OCI-LY3 (cell line): Measurements from ENCODE around the gene PANK4.

Source experiments
- CTCF ChIP-seq: fragments of 200-600, 300-600 bp; sonication (generic); IDR thresholded peaks from 2 replicates; pipeline ENCODE4 v1.5.1; 2014; ENCODE audit warnings: antibody characterized with exemption, low read length, low read depth
- EZH2phosphoT487 ChIP-seq: fragments of 200-600 bp; shearing (Covaris generic); IDR thresholded peaks from 2 replicates; pipeline ENCODE4 v1.6.1; 2018; ENCODE audit warnings: antibody characterized with exemption, mixed run types, low read depth

- TF ChIP-seq CTCF, result no peak
- no peak for TF ChIP-seq EZH2phosphoT487
Observed at GRCh38 chr1:2468041-2468472, 58.3 kb downstream of the PANK4 start.
